GM10847 (cell line): ENCODE results near the gene PIMREG.

Experiments used
- POLR2A ChIP-seq: IDR thresholded peaks from 2 replicates; pipeline ENCODE4 v1.6.1; 2011; ENCODE audit not compliant: insufficient read length; ENCODE audit errors: extremely low read depth

PIMREG gene

GRCh38 chr17:6453279-6454024, 9.2 kb downstream of the PIMREG start:
- no peak for TF ChIP-seq POLR2A

- no peak for TF ChIP-seq POLR2A
Observed at GRCh38 chr17:6454495-6455320, 10.5 kb downstream of the PIMREG start.

GRCh38 chr17:6455321-6455705, 11.1 kb downstream of the PIMREG start:
- TF ChIP-seq POLR2A, result no peak

DNA sequence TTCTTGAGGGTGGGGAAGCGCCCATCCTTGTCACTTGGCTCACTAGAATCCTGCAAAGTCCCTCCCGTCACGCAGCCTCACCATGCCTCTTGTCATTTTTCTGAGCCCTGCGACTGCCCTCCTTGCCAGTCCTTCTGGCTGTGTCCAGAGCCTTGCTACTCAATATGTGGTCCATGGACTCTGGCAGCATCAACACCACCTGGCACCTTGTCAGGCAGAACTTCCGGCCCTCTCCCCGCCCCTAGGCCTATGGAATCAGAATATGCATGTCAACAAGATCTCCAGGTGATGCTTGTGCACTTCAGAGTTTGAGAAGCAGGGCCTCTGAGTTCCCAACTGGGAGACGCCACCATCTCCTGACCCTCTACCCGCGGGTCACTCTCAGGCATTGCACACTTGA, 12.1 kb downstream of the PIMREG start:
- TF ChIP-seq POLR2A, result no peak

GRCh38 chr17:6456914-6457687, 12.8 kb downstream of the PIMREG start:
- TF ChIP-seq POLR2A, result no peak

DNA sequence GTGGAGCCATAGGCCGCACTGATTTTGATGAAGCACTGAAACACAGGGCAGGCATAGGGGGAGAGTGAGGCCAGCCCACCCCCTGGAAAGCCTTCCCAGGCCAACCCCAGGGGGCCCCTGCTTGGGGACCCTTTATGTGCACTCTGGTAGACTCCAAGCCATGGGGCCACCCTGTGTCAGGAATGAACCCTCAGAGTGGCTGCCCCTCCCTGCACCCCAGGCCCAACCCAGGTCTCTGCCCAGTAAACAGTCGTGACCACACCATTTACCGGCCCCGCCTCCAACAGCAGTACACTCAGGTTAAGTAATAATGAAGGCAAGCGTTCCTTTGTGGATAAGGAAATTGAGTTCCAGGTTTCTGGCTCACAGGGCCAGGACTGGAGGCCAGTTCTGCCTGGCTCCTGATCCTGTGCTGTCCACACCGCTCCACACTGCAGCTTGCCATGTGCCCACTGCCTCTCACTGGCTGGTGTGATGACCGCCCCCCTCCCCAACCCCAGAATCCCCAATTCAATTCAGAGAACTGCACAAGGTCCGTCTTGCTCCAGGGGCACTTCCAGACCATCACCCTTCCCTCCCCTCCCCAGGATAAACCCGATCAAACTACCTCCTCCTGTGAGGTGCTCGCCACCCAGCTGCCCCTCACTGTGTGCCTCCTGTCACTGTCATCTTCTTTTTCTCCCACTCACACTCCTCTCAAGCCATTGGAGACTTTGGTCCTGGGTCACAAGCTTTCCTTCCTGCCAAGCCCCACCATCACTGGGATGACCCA, 13.6 kb downstream of the PIMREG start:
- no peak for TF ChIP-seq POLR2A

DNA sequence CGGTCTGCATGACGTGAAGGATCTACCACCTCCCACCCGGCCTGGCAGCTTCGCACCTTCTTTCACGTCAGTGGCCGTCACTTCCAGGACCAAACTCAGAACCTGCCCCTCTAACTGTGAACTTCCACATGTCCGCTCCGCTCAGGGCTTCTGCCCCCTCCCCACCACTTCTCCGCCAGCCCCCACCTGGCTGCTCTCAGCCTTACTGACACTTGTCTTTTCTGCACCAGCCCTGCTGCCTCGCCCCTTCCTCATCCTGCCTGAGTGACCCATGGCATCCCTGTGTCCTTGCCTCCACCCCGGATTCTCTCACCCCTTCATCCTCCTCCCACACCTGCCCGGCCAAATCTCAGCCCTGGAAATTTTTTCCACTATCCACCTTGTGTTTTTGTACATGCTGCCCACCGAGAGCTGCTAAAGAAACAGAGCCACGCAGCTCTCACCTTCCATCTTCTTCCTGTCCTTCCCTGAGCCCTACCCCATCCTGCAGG, 14.2 kb downstream of the PIMREG start:
- TF ChIP-seq POLR2A, result no peak

DNA sequence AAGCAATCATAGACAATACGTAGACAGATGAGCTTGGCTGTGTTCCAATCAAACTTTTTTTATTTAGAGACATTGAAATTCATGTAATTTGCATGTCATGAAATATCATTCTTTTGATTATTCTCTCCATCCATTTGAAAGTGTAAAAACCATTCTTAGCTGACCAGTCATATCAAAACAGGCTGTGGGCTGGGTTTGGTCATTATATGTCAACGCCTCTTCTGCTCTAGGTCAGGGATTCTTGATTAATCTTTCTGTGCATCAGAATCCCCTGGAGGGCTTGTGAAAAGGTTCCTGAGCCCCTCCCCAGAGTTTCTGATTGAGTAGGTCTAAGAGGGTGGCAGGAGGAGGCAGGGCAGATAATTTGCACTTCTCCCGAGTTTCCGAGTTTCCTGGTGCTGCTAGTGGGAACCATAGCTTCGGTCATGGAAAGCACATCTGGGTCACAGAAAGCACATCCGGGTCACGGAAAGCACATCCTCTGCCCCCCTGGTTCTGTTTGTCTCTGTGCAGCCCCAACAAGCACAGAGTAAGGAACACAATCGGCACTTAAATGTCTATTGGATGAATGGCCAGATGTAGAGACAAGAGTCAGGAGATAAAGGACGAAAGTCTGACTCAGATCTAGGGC, 16.4 kb downstream of the PIMREG start:
- no peak for TF ChIP-seq POLR2A

DNA sequence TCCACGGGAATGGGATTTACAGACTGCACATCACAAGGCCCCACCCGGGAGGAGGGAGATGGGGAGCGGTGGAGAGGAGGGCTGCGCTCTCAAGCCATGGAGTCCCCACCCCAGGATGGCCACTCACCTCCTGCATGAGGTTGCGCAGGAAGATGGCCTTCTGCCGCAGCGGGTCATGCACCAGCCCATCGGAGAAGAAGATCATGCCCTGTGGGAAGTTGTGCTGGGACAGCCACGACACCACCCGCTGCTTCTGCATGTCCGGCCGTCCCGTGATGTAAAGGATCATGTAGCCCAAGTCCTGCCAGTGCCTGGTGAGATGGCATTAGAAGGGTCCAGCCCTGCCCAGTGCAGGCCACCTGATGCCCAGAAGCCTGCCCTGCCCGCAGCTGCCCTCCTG, 17.0 kb downstream of the PIMREG start:
- TF ChIP-seq POLR2A, result no peak

DNA sequence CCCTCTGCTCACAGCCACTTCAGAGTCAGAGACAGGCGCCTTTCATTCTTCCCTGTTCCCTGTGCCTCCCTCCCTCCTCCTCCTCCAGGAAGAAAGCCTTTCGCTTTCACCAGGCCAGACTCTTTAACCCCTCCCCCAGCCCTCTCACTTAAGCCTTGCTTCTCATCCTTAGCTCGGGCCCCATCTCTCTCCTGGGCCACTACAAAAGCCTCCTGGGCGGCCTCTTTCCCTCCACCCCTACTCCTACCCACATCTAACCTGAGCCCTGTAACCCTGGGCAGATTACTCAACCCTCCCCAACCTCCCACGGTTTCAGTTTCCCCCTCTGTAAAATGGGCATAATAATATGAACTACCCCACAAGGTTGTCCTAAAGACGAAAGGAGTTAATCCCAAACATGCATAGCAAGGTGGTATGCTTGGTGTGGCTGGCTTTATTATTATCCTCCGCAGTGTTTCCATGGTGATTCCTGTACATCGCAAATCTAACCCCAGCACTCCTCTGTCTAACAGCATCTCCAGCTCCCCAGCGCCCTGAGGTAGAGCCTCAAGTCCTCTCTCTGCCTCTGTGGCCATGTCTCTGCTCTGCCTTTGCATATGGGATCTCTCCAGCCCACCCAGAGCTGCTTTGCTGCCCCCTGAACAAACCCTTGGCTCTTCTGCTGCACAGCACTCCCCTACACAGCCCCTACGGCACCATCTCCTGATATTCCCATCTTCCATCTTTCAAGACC, 17.7 kb downstream of the PIMREG start:
- TF ChIP-seq POLR2A, result no peak

DNA sequence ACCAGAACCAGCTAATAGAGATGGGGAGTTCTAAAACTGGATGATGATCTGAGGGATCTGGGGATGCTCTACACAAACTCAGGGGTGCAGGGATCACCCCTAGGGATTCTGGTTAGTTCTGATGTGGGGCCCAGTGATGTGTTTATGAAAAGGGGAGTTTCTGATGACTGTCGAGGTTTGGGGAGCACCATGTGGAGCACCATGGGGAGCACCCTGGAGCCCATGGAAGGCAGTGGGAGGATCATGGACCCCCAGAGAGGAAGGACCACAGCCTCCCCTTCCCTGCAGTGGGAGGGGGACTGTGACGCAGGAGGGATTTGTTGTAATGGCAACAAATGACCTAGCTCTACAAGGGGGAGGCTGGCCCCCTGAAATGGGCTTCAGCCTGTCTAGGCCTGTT, 18.4 kb downstream of the PIMREG start:
- TF ChIP-seq POLR2A, result no peak

DNA sequence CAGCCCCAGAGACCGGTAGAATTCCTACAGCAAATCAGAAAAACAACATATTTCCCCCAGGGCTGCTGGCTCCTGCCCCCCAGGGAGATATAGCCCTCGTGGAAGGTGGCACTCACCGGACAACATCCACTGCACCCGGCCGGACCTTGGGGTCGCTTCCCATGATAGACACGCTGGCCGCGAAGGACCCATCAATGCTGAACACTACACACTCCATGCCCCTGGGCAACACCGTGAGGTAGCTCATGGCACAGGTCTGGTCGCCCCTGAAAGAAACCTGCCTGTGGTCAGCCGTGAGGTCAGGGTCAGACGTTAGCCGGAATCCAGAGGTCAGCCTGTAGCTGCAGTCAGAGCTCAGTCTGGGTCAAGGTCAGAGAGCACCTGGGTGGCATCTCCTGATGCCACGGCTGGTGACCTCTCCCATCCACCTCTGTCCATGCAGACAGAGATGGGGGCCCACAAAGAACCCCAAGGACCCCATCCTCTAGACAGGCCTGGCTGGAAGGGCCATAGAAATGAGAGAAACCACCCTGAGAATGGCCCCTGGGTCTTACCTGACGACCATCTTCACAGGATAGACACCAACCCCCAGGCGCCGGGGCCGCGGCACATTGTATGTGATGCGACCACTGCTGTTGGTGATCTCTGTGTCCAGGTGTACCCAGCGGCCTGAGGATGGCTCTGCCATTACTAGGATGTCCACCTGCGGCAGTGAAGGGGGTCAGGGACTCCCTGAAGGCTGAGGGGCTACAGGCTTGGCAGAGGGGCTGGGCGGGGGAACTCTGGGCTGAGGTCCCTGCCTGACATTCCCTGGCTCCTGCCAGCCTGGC, 19.6 kb downstream of the PIMREG start:
- TF ChIP-seq POLR2A, result no peak
